ENCODE measurements around the gene MEGF11.

The MEGF11 gene

DNA sequence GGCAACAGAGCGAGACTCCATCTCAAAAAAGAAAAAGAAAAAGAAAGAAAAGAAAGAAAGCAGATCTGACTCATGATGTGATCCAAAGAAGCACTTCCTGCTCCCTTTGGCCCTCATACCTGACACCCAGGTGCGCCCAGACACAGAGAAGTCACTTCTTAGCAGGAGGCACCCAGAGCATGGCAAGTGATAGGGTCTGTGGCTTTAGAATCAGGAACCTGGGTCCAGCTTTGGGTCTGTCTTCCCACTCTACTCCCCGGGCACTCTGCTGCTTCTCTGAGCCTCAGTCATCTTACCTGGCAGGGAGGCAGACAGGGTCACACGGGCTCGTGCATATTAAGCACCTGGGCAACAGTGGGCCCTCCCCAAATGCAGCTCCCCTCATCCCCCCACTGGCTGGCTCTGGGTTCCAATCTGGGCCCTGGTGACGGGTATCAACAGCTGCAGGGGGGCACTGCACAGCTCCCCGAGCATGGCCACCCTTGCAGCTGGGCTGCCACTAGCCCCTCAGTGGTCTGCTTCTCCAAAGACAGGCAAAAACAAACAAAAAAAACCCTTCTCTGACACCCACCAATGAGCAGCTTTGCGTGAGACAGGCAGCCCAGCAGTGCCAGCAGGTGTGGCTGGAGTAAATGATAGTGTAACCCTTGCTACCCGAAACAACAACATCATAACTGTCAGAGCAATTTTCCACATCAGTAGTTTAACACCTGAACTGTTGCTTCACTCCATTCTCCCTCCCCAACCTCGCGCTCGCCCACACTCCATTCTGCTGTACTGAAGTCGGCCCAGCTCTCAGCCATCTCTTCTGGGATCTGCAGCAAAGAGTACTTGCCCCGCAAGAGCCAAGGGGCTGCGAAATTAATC is 99.8 kb downstream of the MEGF11 start:
- Histone ChIP-seq H3K18ac (ENCODE audit: low read length) (no peak overlapping the region), H3K27ac (ENCODE audit: low read depth, low read length) (no peak overlapping the region), H3K4me1 (ENCODE audit: control insufficient read depth, low read depth, low read length) (peaks cover 3% of the 10 kb centered on the region), H2BK5ac (ENCODE audit: low read length) (no peak overlapping the region), H3K79me2 (ENCODE audit: control insufficient read depth, insufficient read depth, low read length) (no peaks in the 10 kb centered on the region), H3K79me1 (ENCODE audit: low read length) (no peaks in the 10 kb centered on the region), H3K4ac (ENCODE audit: low read depth, low read length) (no peak overlapping the region), H3K36me3 (ENCODE audit: control insufficient read depth, insufficient read depth, low read length) (no peaks in the 10 kb centered on the region), H2AK5ac (ENCODE audit: low read length) (no peak overlapping the region), H2BK120ac (ENCODE audit: low read depth, low read length) (no peak overlapping the region), H3K9ac (ENCODE audit: low read length) (no peak overlapping the region), H3K23ac (ENCODE audit: low read length) (no peak overlapping the region), H2BK15ac (replicated peaks; ENCODE audit: low read depth) (no peak overlapping the region), H3K27me3 (ENCODE audit: insufficient read depth, low read length, poor library complexity) (no peaks in the 10 kb centered on the region), H3K4me3 (ENCODE audit: low read length) (no peak overlapping the region), H4K8ac (ENCODE audit: low read depth, low read length) (no peak overlapping the region), H4K5ac (ENCODE audit: low read length) (no peak overlapping the region), H3K56ac (ENCODE audit: low read length) (no peak overlapping the region), H3K4me2 (ENCODE audit: low read length) (no peak overlapping the region)
- DNase-seq = no peak
- WGBS (ENCODE audit: extremely low coverage, insufficient coverage, low lambda C conversion rate) = no CpG with 5 or more reads among the region's 15 CpGs

DNA sequence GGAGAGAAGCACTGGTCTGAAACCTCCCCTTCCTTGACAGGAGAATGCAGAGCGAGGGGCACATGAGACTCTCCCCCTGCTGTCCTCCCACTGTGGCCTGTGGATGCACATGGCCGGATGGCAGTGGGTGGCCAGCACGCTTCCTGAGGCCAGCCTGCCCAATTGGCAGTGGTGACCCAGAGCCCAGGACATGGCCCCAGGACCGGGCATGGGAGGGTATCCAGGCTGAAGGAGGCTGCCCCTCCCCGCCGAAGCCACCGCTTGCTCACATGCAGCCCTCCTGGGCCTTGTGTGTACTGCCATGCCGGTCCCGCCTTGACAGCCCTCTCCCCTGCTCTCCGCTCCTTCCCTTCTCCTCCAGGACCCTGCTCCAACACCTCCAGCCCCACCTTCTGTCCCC is 100.9 kb downstream of the MEGF11 start:
- Histone ChIP-seq H4K5ac (ENCODE audit: low read length) (no peak overlapping the region), H3K27me3 (ENCODE audit: insufficient read depth, low read length, poor library complexity) (no peaks in the 10 kb centered on the region)

DNA sequence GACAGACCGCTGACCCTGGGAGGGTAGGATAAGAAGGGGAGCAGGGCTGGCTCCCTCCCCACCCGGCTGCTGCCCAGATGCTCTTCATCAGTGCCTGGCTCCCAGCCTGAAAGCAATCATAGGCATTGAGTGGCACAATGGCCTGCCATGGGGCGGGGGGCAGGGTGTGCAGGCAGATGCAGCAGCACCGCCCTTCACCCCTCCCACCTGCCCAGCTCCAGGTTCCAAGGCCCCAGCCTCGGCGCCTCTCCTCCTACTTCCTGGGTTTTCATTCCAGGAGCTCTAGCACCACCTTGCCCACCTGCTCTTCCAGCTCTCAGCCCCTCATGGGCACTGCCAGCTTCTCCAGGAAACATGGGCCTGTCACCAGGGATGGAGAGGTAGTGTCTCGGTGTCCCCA is 101.7 kb downstream of the MEGF11 start:
- Histone ChIP-seq H3K27me3 (ENCODE audit: insufficient read depth, low read length, poor library complexity) (no peaks in the 10 kb centered on the region), H3K56ac (ENCODE audit: low read length) (no peak overlapping the region), H3K18ac (ENCODE audit: low read length) (no peak overlapping the region), H2BK15ac (replicated peaks; ENCODE audit: low read depth) (no peak overlapping the region), H2BK5ac (ENCODE audit: low read length) (no peak overlapping the region), H3K79me2 (ENCODE audit: control insufficient read depth, insufficient read depth, low read length) (no peaks in the 10 kb centered on the region), H3K4ac (ENCODE audit: low read depth, low read length) (no peak overlapping the region), H4K8ac (ENCODE audit: low read depth, low read length) (no peak overlapping the region), H3K79me1 (ENCODE audit: low read length) (no peaks in the 10 kb centered on the region), H3K9ac (ENCODE audit: low read length) (no peak overlapping the region), H3K4me1 (ENCODE audit: control insufficient read depth, low read depth, low read length) (peaks cover 3% of the 10 kb centered on the region), H3K27ac (ENCODE audit: low read depth, low read length) (no peak overlapping the region), H2BK120ac (ENCODE audit: low read depth, low read length) (no peak overlapping the region), H3K4me2 (ENCODE audit: low read length) (no peak overlapping the region), H3K36me3 (ENCODE audit: control insufficient read depth, insufficient read depth, low read length) (no peaks in the 10 kb centered on the region), H4K5ac (ENCODE audit: low read length) (no peak overlapping the region), H3K4me3 (ENCODE audit: low read length) (no peak overlapping the region), H3K23ac (ENCODE audit: low read length) (peak overlapping the region; percentile 45), H2AK5ac (ENCODE audit: low read length) (no peak overlapping the region)
- no CpG with 5 or more reads among the region's 7 CpGs for WGBS (ENCODE audit: extremely low coverage, insufficient coverage, low lambda C conversion rate)
- no peak for DNase-seq

More for the DNA sequence above, 100.9 kb downstream of the MEGF11 start:
- Histone ChIP-seq H3K23ac (ENCODE audit: low read length) (no peak overlapping the region), H3K9ac (ENCODE audit: low read length) (no peak overlapping the region), H3K4me3 (ENCODE audit: low read length) (no peak overlapping the region), H2AK5ac (ENCODE audit: low read length) (no peak overlapping the region), H3K27ac (ENCODE audit: low read depth, low read length) (no peak overlapping the region), H3K4me1 (ENCODE audit: control insufficient read depth, low read depth, low read length) (peaks cover 3% of the 10 kb centered on the region), H2BK5ac (ENCODE audit: low read length) (no peak overlapping the region), H3K4me2 (ENCODE audit: low read length) (no peak overlapping the region), H2BK120ac (ENCODE audit: low read depth, low read length) (no peak overlapping the region), H3K56ac (ENCODE audit: low read length) (no peak overlapping the region), H2BK15ac (replicated peaks; ENCODE audit: low read depth) (no peak overlapping the region), H3K79me1 (ENCODE audit: low read length) (no peaks in the 10 kb centered on the region), H3K4ac (ENCODE audit: low read depth, low read length) (no peak overlapping the region), H3K18ac (ENCODE audit: low read length) (no peak overlapping the region), H3K36me3 (ENCODE audit: control insufficient read depth, insufficient read depth, low read length) (no peaks in the 10 kb centered on the region), H4K8ac (ENCODE audit: low read depth, low read length) (no peak overlapping the region), H3K79me2 (ENCODE audit: control insufficient read depth, insufficient read depth, low read length) (no peaks in the 10 kb centered on the region)
- no CpG with 5 or more reads among the region's 10 CpGs for WGBS (ENCODE audit: extremely low coverage, insufficient coverage, low lambda C conversion rate)
- no peak for DNase-seq

DNA sequence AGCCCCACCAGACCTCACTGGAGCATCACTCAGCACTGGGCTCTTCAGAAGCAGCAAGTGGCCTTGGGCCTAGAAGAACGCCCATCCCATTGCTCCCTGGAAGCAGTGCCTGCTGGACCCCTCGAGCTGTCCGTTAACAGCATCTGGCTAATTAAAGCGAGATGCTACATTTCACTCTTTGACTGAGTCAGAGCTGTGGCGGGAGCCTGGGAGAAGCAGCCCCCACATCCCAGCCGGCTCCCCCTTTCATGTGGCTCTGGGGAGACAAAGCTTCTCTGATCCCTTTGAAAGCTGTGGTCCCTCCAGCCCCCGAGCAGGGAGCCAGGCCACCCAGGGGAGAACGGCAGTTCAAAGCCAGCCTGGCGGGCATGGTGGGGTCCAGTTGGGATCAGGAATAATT is 103.7 kb downstream of the MEGF11 start:
- Histone ChIP-seq H2BK5ac (ENCODE audit: low read length) (no peak overlapping the region), H3K18ac (ENCODE audit: low read length) (no peak overlapping the region), H3K23ac (ENCODE audit: low read length) (no peak overlapping the region), H3K27ac (ENCODE audit: low read depth, low read length) (no peak overlapping the region), H4K5ac (ENCODE audit: low read length) (no peak overlapping the region), H3K4me1 (ENCODE audit: control insufficient read depth, low read depth, low read length) (peaks cover 3% of the 10 kb centered on the region), H2BK15ac (replicated peaks; ENCODE audit: low read depth) (no peak overlapping the region), H2BK120ac (ENCODE audit: low read depth, low read length) (no peak overlapping the region), H3K4me2 (ENCODE audit: low read length) (no peak overlapping the region), H3K4me3 (ENCODE audit: low read length) (no peak overlapping the region), H4K8ac (ENCODE audit: low read depth, low read length) (no peak overlapping the region), H3K79me2 (ENCODE audit: control insufficient read depth, insufficient read depth, low read length) (no peaks in the 10 kb centered on the region), H2AK5ac (ENCODE audit: low read length) (no peak overlapping the region), H3K36me3 (ENCODE audit: control insufficient read depth, insufficient read depth, low read length) (no peaks in the 10 kb centered on the region), H3K79me1 (ENCODE audit: low read length) (no peaks in the 10 kb centered on the region), H3K27me3 (ENCODE audit: insufficient read depth, low read length, poor library complexity) (no peaks in the 10 kb centered on the region), H3K4ac (ENCODE audit: low read depth, low read length) (no peak overlapping the region), H3K56ac (ENCODE audit: low read length) (no peak overlapping the region), H3K9ac (ENCODE audit: low read length) (no peak overlapping the region)
- DNase-seq = no peak
- no CpG with 5 or more reads among the region's 9 CpGs for WGBS (ENCODE audit: extremely low coverage, insufficient coverage, low lambda C conversion rate)

DNA sequence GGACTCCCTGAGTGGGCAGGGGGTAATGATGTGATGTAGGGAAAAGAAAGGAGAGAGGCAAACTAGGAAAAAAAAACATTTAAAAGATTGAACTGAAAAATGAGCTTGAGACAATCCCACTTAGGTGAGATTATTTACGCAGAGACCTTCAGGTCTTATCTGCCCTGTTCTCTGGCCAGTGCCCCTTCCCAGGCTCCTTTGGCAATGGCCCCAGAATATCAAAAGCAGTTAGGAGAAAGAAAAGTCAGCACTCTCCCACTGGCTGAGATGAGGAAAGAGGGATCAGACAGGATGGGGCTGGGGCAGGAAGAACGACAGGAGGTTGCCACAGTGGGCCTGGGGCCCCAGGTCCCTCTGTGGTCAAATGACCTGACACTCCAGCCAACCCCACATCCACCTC is 105.4 kb downstream of the MEGF11 start:
- Histone ChIP-seq H3K36me3 (ENCODE audit: control insufficient read depth, insufficient read depth, low read length) (no peaks in the 10 kb centered on the region), H2BK5ac (ENCODE audit: low read length) (no peak overlapping the region), H3K4me2 (ENCODE audit: low read length) (no peak overlapping the region), H3K27me3 (ENCODE audit: insufficient read depth, low read length, poor library complexity) (no peaks in the 10 kb centered on the region), H3K9ac (ENCODE audit: low read length) (no peak overlapping the region), H3K4ac (ENCODE audit: low read depth, low read length) (no peak overlapping the region), H2BK15ac (replicated peaks; ENCODE audit: low read depth) (no peak overlapping the region), H3K79me1 (ENCODE audit: low read length) (no peaks in the 10 kb centered on the region), H3K27ac (ENCODE audit: low read depth, low read length) (no peak overlapping the region), H3K18ac (ENCODE audit: low read length) (no peak overlapping the region), H2AK5ac (ENCODE audit: low read length) (no peak overlapping the region), H4K8ac (ENCODE audit: low read depth, low read length) (no peak overlapping the region), H3K79me2 (ENCODE audit: control insufficient read depth, insufficient read depth, low read length) (no peaks in the 10 kb centered on the region), H3K23ac (ENCODE audit: low read length) (no peak overlapping the region), H3K56ac (ENCODE audit: low read length) (no peak overlapping the region), H3K4me1 (ENCODE audit: control insufficient read depth, low read depth, low read length) (peaks cover 3% of the 10 kb centered on the region), H3K4me3 (ENCODE audit: low read length) (no peak overlapping the region), H4K5ac (ENCODE audit: low read length) (no peak overlapping the region), H2BK120ac (ENCODE audit: low read depth, low read length) (no peak overlapping the region)
- WGBS (ENCODE audit: extremely low coverage, insufficient coverage, low lambda C conversion rate) = no CpG with 5 or more reads among the region's 2 CpGs
- no peak for DNase-seq

DNA sequence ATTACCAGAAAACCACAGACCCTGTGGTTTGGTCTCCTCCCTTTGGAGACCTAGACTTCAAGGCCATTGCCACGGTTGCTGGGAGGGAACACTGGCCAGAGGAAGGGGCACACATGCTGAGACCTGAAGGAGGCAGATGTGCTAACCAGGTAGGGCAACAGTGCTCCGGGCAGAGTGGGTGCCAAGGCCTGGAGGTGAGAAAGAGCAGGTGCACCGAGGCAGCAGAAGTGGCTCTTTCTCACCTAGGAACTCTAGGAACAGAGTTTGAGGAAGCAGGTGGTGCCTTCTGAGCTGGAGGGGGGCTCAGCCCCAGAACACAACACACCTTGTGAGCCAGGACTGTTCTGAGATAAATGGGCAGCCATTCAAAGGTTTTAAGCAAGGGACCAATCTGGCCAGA is 106.1 kb downstream of the MEGF11 start:
- Histone ChIP-seq H3K18ac (ENCODE audit: low read length) (no peak overlapping the region), H4K8ac (ENCODE audit: low read depth, low read length) (no peak overlapping the region), H3K36me3 (ENCODE audit: control insufficient read depth, insufficient read depth, low read length) (no peaks in the 10 kb centered on the region), H3K79me1 (ENCODE audit: low read length) (no peaks in the 10 kb centered on the region), H2BK15ac (replicated peaks; ENCODE audit: low read depth) (no peak overlapping the region), H2AK5ac (ENCODE audit: low read length) (no peak overlapping the region), H3K23ac (ENCODE audit: low read length) (no peak overlapping the region), H2BK120ac (ENCODE audit: low read depth, low read length) (no peak overlapping the region), H3K4me3 (ENCODE audit: low read length) (no peak overlapping the region), H3K4me2 (ENCODE audit: low read length) (no peak overlapping the region), H3K4me1 (ENCODE audit: control insufficient read depth, low read depth, low read length) (peaks cover 3% of the 10 kb centered on the region), H3K4ac (ENCODE audit: low read depth, low read length) (no peak overlapping the region), H4K5ac (ENCODE audit: low read length) (no peak overlapping the region), H3K27ac (ENCODE audit: low read depth, low read length) (no peak overlapping the region), H3K56ac (ENCODE audit: low read length) (no peak overlapping the region), H3K27me3 (ENCODE audit: insufficient read depth, low read length, poor library complexity) (no peaks in the 10 kb centered on the region), H2BK5ac (ENCODE audit: low read length) (no peak overlapping the region), H3K9ac (ENCODE audit: low read length) (no peak overlapping the region), H3K79me2 (ENCODE audit: control insufficient read depth, insufficient read depth, low read length) (no peaks in the 10 kb centered on the region)
- WGBS (ENCODE audit: extremely low coverage, insufficient coverage, low lambda C conversion rate) = no CpG with 5 or more reads among the region's 3 CpGs
- DNase-seq = no peak
